Measurements from ENCODE around the gene CCDC169.
A peak's percentile ranks its signal among the peaks of the same experiment; 100 is the strongest.

The CCDC169 gene

GRCh38 chr13:36297366-36298338, at the start of gene CCDC169:
Gene CCDC169 (minus strand): TSS chr13:36297814. CDS start chr13:36297719, 95 bp downstream.
- Histone ChIP-seq H3K79me2 (ENCODE audit: insufficient read depth, low read length) (no peaks in the 10 kb centered on the region), H3K9me2 (ENCODE audit: low read depth, low read length) (no peaks in the 10 kb centered on the region), H3K27ac (ENCODE audit: low read depth, low read length, poor library complexity, severe bottlenecking) (no peak within 1 kb of the TSS), H3K9ac (ENCODE audit: low read length) (no peak within 1 kb of the TSS), H4K20me1 (ENCODE audit: insufficient read depth, low read length) (no peaks in the 10 kb centered on the region), H3K27me3 (ENCODE audit: insufficient read depth, low read length) (no peaks in the 10 kb centered on the region), H3K4me2 (ENCODE audit: low read length) (no peak within 1 kb of the TSS), H2AFZ (ENCODE audit: low read length) (no peak within 1 kb of the TSS), H3K4me1 (ENCODE audit: insufficient read depth, low read length, severe bottlenecking) (no peaks in the 10 kb centered on the region), H3K4me3 (ENCODE audit: low read depth, low read length, poor library complexity, severe bottlenecking) (no peak within 1 kb of the TSS), H3F3A (ENCODE audit: insufficient read depth, low read length) (no peaks in the 10 kb centered on the region), H3K36me3 (ENCODE audit: insufficient read depth, low read length) (no peaks in the 10 kb centered on the region), H3K9me3 (ENCODE audit: low read length) (no peaks in the 10 kb centered on the region)
- TF ChIP-seq CTCF (IDR thresholded peaks at IDR 0.05; ENCODE audit: low read length) (no peak), EZH2 (IDR thresholded peaks at IDR 0.05; ENCODE audit: borderline replicate concordance, low read length) (no peak)

- Histone ChIP-seq H3K9me2 (ENCODE audit: low read depth, low read length) (no peaks in the 10 kb centered on the region), H3K79me2 (ENCODE audit: insufficient read depth, low read length) (no peaks in the 10 kb centered on the region), H3K9me3 (ENCODE audit: low read length) (no peaks in the 10 kb centered on the region), H3K36me3 (ENCODE audit: insufficient read depth, low read length) (no peaks in the 10 kb centered on the region), H3K4me3 (ENCODE audit: low read depth, low read length, poor library complexity, severe bottlenecking) (no peak within 1 kb of the TSS), H3K27me3 (ENCODE audit: insufficient read depth, low read length) (no peaks in the 10 kb centered on the region), H3K9ac (ENCODE audit: low read length) (no peak within 1 kb of the TSS), H4K20me1 (ENCODE audit: insufficient read depth, low read length) (no peaks in the 10 kb centered on the region), H3K27ac (ENCODE audit: low read depth, low read length, poor library complexity, severe bottlenecking) (no peak within 1 kb of the TSS), H3K4me1 (ENCODE audit: insufficient read depth, low read length, severe bottlenecking) (no peaks in the 10 kb centered on the region), H2AFZ (ENCODE audit: low read length) (no peak within 1 kb of the TSS), H3K4me2 (ENCODE audit: low read length) (no peak within 1 kb of the TSS), H3F3A (ENCODE audit: insufficient read depth, low read length) (no peaks in the 10 kb centered on the region)
- TF ChIP-seq EZH2 (IDR thresholded peaks at IDR 0.05; ENCODE audit: borderline replicate concordance, low read length) (no peak), CTCF (IDR thresholded peaks at IDR 0.05; ENCODE audit: low read length) (peak; percentile 55)
Measured at GRCh38 chr13:36346222-36347083, 48.8 kb upstream of the CCDC169 start, which contains the start of gene SPART. Gene SPART (minus strand): TSS chr13:36346394. CDS start chr13:36335830, 10,564 bp downstream.

GRCh38 chr13:36345438-36346221, 48.0 kb upstream of the CCDC169 start:
- H3K4me3 ChIP-seq (ENCODE audit: low read depth, low read length, poor library complexity, severe bottlenecking): no peak overlapping the region
- H3K9me3 ChIP-seq (ENCODE audit: low read length): no peaks in the 10 kb centered on the region
- H4K20me1 ChIP-seq (ENCODE audit: insufficient read depth, low read length): no peaks in the 10 kb centered on the region
- H2AFZ ChIP-seq (ENCODE audit: low read length): no peak overlapping the region
- H3K79me2 ChIP-seq (ENCODE audit: insufficient read depth, low read length): no peaks in the 10 kb centered on the region
- TF ChIP-seq CTCF (IDR thresholded peaks at IDR 0.05; ENCODE audit: low read length): no peak
- no peak for TF ChIP-seq EZH2 (IDR thresholded peaks at IDR 0.05; ENCODE audit: borderline replicate concordance, low read length)
- H3K4me1 ChIP-seq (ENCODE audit: insufficient read depth, low read length, severe bottlenecking): no peaks in the 10 kb centered on the region
- H3K9ac ChIP-seq (ENCODE audit: low read length): no peak overlapping the region
- no peak overlapping the region for H3K4me2 ChIP-seq (ENCODE audit: low read length)
- no peak overlapping the region for H3K27ac ChIP-seq (ENCODE audit: low read depth, low read length, poor library complexity, severe bottlenecking)
- no peaks in the 10 kb centered on the region for H3K36me3 ChIP-seq (ENCODE audit: insufficient read depth, low read length)
- no peaks in the 10 kb centered on the region for H3K9me2 ChIP-seq (ENCODE audit: low read depth, low read length)
- no peaks in the 10 kb centered on the region for H3F3A ChIP-seq (ENCODE audit: insufficient read depth, low read length)
- H3K27me3 ChIP-seq (ENCODE audit: insufficient read depth, low read length): no peaks in the 10 kb centered on the region

Measured in OCI-LY1 (cell line).